Caki2 (cell line): ENCODE data around the gene ZBTB49. TPM values are rescaled to one million over a fixed set of nuclear protein-coding genes. Genes with fewer than 3 reads are reported as not detected.
"Not testable (repeated sequence)": the region's sequence is repeated elsewhere in the genome, so short reads cannot be mapped to it uniquely, and the experiment has no call there.

ENCODE experiments used
- DNase-seq: peaks from one replicate; pipeline ENCODE4 v3.0.0-alpha.2; 2015; ENCODE audit warnings: low read depth
- in situ Hi-C: cut with HindIII; loops from 2 replicates; pipeline ENCODE4 v1.10.0; 2016; ENCODE audit warnings: low sequenced_read_pairs, low pct_unique_long_range_greater_than_20kb, mixed read lengths
- total RNA-seq: library from RNA; depleted of rRNA; stranded (reverse); fragments of >200 nt; shearing (Covaris generic); gene quantifications from 2 replicates; pipeline ENCODE4 v1.2.3, GENCODE V29; 2014; ENCODE audit warnings: low replicate concordance

ZBTB49 gene
- total RNA-seq, 1 experiment from 2014 or later = 5.5 TPM

- no peak for DNase-seq
- in situ Hi-C loops = no loop called here
Observed at GRCh38 chr4:4339504-4340085, 49.5 kb downstream of the ZBTB49 start.

- in situ Hi-C loops = no loop called here
- no peak for DNase-seq
Observed at GRCh38 chr4:4341861-4342650, 52.0 kb downstream of the ZBTB49 start.

GRCh38 chr4:4343038-4343437 is 53.0 kb downstream of the ZBTB49 start:
- in situ Hi-C loops = no loop called here
- DNase-seq = no peak

GRCh38 chr4:4344915-4345527 is 55.0 kb downstream of the ZBTB49 start:
- in situ Hi-C loops = no loop called here
- no peak for DNase-seq

GRCh38 chr4:4347585-4347984 is 57.5 kb downstream of the ZBTB49 start:
- no peak for DNase-seq
- in situ Hi-C loops = no loop called here

GRCh38 chr4:4348585-4348984 is 58.5 kb downstream of the ZBTB49 start:
- in situ Hi-C loops = not testable (repeated sequence)

GRCh38 chr4:4349867-4350266 is 59.8 kb downstream of the ZBTB49 start:
- in situ Hi-C loops = no loop called here
- no peak for DNase-seq

More at GRCh38 chr4:4348585-4348984, 58.5 kb downstream of the ZBTB49 start:
- DNase-seq = not testable (repeated sequence)

- in situ Hi-C loops = no loop called here
Observed at GRCh38 chr4:4350909-4351308, 60.9 kb downstream of the ZBTB49 start.

GRCh38 chr4:4355302-4355701 is 65.3 kb downstream of the ZBTB49 start:
- no peak for DNase-seq
- in situ Hi-C loops = no loop called here

More at GRCh38 chr4:4350909-4351308, 60.9 kb downstream of the ZBTB49 start:
- DNase-seq = no peak

- no peak for DNase-seq
- in situ Hi-C loops = no loop called here
Observed at GRCh38 chr4:4356106-4357041, 66.3 kb downstream of the ZBTB49 start.

GRCh38 chr4:4358093-4358854 is 68.2 kb downstream of the ZBTB49 start:
- in situ Hi-C loops = no loop called here

GRCh38 chr4:4361883-4362282 is 71.8 kb downstream of the ZBTB49 start:
- in situ Hi-C loops = no loop called here
- DNase-seq = no peak

More at GRCh38 chr4:4358093-4358854, 68.2 kb downstream of the ZBTB49 start:
- DNase-seq = no peak

GRCh38 chr4:4362991-4363697 is 73.1 kb downstream of the ZBTB49 start:
- no peak for DNase-seq
- in situ Hi-C loops = no loop called here

GRCh38 chr4:4364061-4364460 is 74.0 kb downstream of the ZBTB49 start:
- no peak for DNase-seq
- in situ Hi-C loops = no loop called here

- DNase-seq = no peak
- in situ Hi-C loops = no loop called here
Observed at GRCh38 chr4:4364486-4365208, 74.6 kb downstream of the ZBTB49 start.

GRCh38 chr4:4368809-4369580 is 78.9 kb downstream of the ZBTB49 start:
- in situ Hi-C loops = no loop called here
- DNase-seq = no peak
